Left lung (tissue), 10 donors: Measurements from ENCODE around the gene MAL. TPM values are rescaled to one million over a fixed set of nuclear protein-coding genes. Genes with fewer than 3 reads are reported as not detected.

Source experiments
- ATAC-seq: fragments of 200-7000 bp; cut with Tn5 transposase; one replicate; pipeline ENCODE4 v1.9.1; 2020; ENCODE audit warnings: moderate library complexity
- DNase-seq, 4 donors: peaks; one replicate each; pipeline ENCODE4 v3.0.0-alpha.2; 2013 to 2020
- H3K27ac ChIP-seq, 2 donors: fragments of 200-600 bp; sonication (generic) in 1 of 2; one replicate each; pipeline versions ENCODE4 v1.5.0 to v1.8.0; 2020 to 2021
- H3K27me3 ChIP-seq, 2 donors: fragments of 200-600 bp; sonication (generic) in 1 of 2; one replicate each; pipeline versions ENCODE4 v1.5.0 to v1.8.0; 2020 to 2021
- H3K36me3 ChIP-seq, 2 donors: fragments of 200-600 bp; sonication (generic) in 1 of 2; one replicate each; pipeline versions ENCODE4 v1.5.0 to v1.8.0; 2020 to 2021
- H3K4me1 ChIP-seq, 2 donors: fragments of 200-600 bp; one replicate each; pipeline ENCODE4 v1.8.0; 2021
- H3K4me3 ChIP-seq, 2 donors: fragments of 200-600 bp; sonication (generic) in 1 of 2; one replicate each; pipeline versions ENCODE4 v1.5.0 to v1.8.0; 2020 to 2021; ENCODE audit warnings: mild to moderate bottlenecking in 1 of 2
- H3K9me3 ChIP-seq, 2 donors: fragments of 200-600 bp; sonication (generic) in 1 of 2; one replicate each; pipeline versions ENCODE4 v1.5.0 to v1.8.0; 2020 to 2021
- CTCF ChIP-seq, 2 donors: fragments of 200-600 bp; sonication (generic) in 1 of 2; IDR thresholded peaks; one replicate each; pipeline versions ENCODE4 v1.5.0 to v1.8.0; 2021; ENCODE audit warnings: antibody characterized with exemption in 2 of 2
- intact Hi-C, 2 donors: fragments of 100-400 bp; cut with DNase I; formaldehyde crosslinking; loops; one replicate each; pipeline versions ENCODE4 v1.11.2 to v1.14.2; 2022
- polyA plus RNA-seq, 6 donors: library from polyadenylated mRNA; unstranded; fragments of 120-200 nt; gene quantifications; one replicate each; pipeline ENCODE4 v1.2.1, GENCODE V29; 2013; ENCODE audit not compliant: insufficient read length in 6 of 6
- total RNA-seq, 2 donors: library from RNA; stranded (reverse); fragmentation: NEBNext Ultra II Directional; extraction: Animal tissue kit (Norgen Biotek cat#: 25700); gene quantifications; one replicate each; pipeline ENCODE4 v1.2.1, GENCODE V29; 2021
- donor health status: DM: no; HTN: yes; CAD: no.
- donor health status: DM: no; HTN: no; CAD: no.

MAL gene
- total and polyA plus RNA-seq, 8 donors, result 0.76 to 13.6 (median 1.8) TPM

DNA sequence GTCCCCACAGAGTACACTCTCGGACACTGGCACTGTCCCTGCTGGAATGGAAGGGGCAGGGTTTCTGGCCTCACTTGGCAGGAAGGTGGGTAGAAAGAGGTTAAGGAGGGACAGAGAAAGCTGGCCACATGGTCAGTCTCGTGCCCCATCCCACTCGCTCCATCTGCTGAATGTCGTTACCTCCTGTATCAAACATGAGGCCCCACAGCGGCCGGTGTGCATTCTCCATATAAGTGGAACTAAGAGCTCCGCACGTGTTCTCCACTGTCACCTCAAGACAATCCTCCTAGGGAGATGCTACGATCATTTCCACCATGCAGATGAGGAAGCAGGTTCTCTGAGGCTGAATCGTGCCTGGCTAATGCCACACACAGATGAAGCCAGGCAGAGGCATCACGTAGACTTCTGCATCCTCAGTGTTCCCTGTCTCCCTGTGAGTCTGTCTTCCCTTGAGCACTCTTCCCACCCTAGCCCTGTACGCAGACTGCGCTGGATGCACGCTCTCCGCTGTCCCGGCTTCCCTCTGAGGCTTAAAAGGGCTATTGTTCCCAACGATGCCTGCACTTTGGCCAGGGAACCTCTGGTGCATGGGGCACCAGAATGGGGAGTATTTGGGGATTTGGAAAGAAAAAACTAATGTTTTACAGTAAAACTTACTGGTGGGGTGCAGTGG lies 35.1 kb downstream of the MAL start:
- intact Hi-C loops, result no loop called here
- no peak for TF ChIP-seq CTCF (IDR thresholded peaks at IDR 0.05)
- ATAC-seq, result no peak

DNA sequence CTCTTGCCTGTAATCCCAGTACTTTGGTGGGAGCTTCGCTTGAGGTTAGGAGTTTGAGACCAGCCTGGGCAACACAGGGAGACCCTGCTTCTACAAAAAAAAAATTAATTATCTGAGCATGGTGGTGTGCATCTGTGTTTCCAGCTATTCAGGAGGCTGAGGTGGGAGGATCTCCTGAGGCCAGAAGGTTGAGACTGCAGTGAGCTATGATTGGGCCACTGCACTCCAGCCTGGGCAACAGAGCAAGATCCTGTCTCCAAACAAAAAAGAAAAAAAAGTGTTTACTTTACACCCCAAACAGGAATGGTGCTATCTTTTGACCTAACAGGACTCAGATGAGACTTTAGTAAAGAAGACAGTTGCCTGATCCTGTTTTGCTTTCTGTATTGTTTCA lies 35.6 kb downstream of the MAL start:
- no peak for TF ChIP-seq CTCF (IDR thresholded peaks at IDR 0.05)
- DNase-seq (no peak), ATAC-seq (no peak)
- intact Hi-C loops, result no loop called here
- H3K36me3 ChIP-seq, result no peaks in the 10 kb centered on the region
- H3K9me3 ChIP-seq, result no peaks in the 10 kb centered on the region
- no peaks in the 10 kb centered on the region for H3K4me1 ChIP-seq
- H3K4me3 ChIP-seq, result no peak overlapping the region
- H3K27ac ChIP-seq, result no peak overlapping the region
- H3K27me3 ChIP-seq, result no peaks in the 10 kb centered on the region

More for the DNA sequence above, 35.1 kb downstream of the MAL start:
- H3K4me3 ChIP-seq, result no peak overlapping the region
- H3K27ac ChIP-seq, result no peak overlapping the region
- DNase-seq, result no peak
- H3K4me1 ChIP-seq, result no peaks in the 10 kb centered on the region
- no peaks in the 10 kb centered on the region for H3K9me3 ChIP-seq
- no peaks in the 10 kb centered on the region for H3K36me3 ChIP-seq
- H3K27me3 ChIP-seq, result peaks cover 0 to 4% of the 10 kb centered on the region in 2 donors

GRCh38 chr2:95061601-95062183 lies 36.2 kb downstream of the MAL start:
- no peak for TF ChIP-seq CTCF (IDR thresholded peaks at IDR 0.05)
- H3K4me3 ChIP-seq, result no peak overlapping the region
- ATAC-seq (no peak), DNase-seq (no peak)
- no peaks in the 10 kb centered on the region for H3K27me3 ChIP-seq
- intact Hi-C loops, result no loop called here
- H3K36me3 ChIP-seq, result no peaks in the 10 kb centered on the region
- no peaks in the 10 kb centered on the region for H3K9me3 ChIP-seq
- H3K4me1 ChIP-seq, result no peaks in the 10 kb centered on the region
- H3K27ac ChIP-seq, result no peak overlapping the region

- Histone ChIP-seq H3K4me1 (no peaks in the 10 kb centered on the region), H3K27ac (no peak overlapping the region), H3K4me3 (no peak overlapping the region), H3K27me3 (no peaks in the 10 kb centered on the region), H3K9me3 (no peaks in the 10 kb centered on the region), H3K36me3 (no peaks in the 10 kb centered on the region)
- DNase-seq (no peak), ATAC-seq (peak; percentile 63)
- no peak for TF ChIP-seq CTCF (IDR thresholded peaks at IDR 0.05)
- intact Hi-C loops, result no loop called here
Measured at GRCh38 chr2:95062242-95063085, 37.0 kb downstream of the MAL start.
